Uterus (tissue), 2 donors: ENCODE results near the gene ZNF335.

ENCODE experiments used
- CTCF ChIP-seq, 4 experiments: fragments of 200-600 bp in 2 of 4; fragments of 450-650 bp in 2 of 4; sonication (generic) in 2 of 4; IDR thresholded peaks; one replicate each; pipeline ENCODE4 v1.5.1; 2016 to 2019; ENCODE audit warnings: antibody characterized with exemption in 4 of 4, mild to moderate bottlenecking in 2 of 4, moderate library complexity in 1 of 4
- POLR2A ChIP-seq, 2 donors: fragments of 450-650 bp; IDR thresholded peaks; one replicate each; pipeline ENCODE4 v1.6.1; 2016; ENCODE audit warnings: antibody characterized with exemption in 2 of 2, mild to moderate bottlenecking in 1 of 2, moderate library complexity in 1 of 2

GRCh38 chr20:45994761-45995493, 22.9 kb upstream of the ZNF335 start:
- TF ChIP-seq CTCF (IDR thresholded peaks at IDR 0.05), result no peak
- TF ChIP-seq POLR2A (IDR thresholded peaks at IDR 0.05), result no peak
